ENCODE data around the gene SLC9A1.

Gene SLC9A1

DNA sequence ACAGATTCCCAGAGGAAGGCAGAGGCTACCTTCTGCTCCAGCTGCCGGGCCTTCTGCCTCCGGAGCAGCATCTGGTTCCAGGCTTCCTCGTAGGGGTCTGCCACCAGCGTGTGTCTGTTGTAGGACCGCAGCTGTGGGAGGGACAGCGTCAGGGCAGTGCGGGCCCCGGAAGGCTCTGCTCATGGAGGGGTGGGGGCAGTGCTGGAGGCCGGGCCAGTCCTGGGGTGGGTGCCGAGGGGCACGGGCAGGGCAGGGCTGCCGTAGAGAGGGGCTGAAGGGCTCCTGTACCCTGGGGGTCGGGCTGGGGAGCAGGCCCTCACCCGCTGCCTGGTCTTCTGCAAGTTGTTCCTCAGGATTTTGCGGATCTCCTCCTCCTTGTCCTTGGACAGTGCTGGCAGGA, 53.2 kb downstream of the SLC9A1 start:
- no peak for DNase-seq

DNA sequence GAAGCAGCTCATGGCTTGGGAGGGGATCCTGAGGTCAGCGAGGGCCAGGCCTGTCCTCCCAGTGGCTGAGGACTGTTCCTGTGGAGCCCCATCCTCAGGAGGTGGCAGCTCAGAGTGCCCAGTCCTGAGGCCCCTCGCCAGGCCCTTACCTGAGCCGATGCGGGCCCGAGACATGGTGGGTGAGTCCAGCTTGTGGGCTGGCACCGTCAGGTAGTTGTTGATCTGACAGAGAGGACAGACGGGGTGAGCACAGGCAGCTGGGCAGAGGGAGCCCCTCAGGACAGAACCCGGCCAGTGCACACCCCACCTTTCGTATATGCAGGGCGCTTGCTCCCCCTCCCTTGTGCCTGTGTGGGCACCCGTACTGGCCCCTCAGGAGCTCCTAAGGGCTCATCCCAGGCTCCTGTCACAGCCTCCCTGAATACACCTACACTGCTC, 53.9 kb downstream of the SLC9A1 start:
- DNase-seq, result no peak

DNA sequence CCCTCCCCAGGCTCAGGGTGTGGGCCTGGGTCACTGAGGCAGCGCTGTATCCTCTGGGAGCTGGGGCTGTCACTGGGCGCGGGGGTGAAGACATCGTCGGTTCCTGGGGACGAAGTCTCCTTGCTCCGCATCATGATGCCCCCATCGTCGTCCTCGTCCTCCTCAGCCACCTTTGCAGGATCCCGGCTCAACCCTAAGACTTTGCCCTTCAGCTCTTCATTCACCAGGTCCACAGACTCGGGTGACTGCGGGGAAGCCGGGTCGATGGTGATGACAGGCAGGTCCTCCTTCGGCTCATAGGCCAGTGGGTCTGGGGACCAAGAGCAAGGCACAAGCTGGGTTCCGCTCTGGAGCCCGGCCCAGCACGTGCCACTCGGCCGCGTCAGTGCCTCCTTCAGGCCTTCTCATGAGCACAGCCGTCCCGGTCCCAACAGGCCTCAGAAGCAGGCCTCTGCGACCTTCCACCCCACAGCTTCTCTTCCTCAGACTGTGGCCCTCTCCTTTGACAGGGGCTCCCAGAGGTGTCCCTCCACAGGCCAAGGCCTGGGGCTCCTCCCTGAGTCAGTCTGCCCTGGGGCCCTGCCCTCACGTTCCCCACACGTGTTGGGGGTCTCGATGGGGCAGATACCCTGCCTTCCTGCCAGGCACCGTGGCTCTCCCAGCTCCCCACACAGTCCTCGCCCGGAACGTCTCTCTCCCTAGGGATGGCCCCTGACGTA, 54.4 kb downstream of the SLC9A1 start:
- no peak for DNase-seq

DNA sequence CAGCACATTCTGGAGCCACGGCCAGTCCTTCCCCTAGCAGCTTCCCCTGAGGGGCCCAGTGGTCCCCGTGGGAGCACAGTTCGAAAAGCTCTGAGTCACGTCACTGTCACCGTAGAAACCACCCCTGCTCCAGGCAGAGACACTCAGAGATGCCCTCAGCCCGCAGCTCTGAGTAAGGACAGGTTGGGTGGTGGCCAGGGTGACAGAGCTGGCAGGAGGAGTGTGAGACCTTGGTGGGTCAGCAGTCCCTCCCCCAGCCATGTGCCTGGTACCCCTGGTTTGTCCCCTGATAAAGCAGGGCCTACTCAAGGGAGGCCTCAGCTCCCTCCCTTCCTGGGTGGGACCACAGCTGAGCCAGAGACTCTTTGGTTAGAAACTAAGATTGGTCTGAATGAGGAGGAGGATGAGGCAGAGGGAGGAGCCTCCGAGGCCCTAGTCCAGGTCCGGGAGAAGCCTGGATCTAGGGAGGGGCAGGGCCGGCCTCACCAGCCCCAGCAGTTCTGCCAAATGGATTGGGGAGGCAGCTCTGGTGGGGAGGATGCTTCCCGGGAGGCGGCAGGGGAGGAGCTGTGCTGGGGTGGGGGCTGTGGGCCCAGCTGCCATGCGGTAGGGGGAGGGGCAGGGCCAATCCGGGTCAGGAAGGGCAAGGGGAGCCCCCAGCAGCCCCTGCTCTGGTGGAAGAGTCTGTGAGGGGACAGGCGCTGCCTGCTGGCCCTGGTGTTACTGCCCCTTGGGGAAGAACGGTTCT, 55.2 kb downstream of the SLC9A1 start:
- DNase-seq, result no peak

DNA sequence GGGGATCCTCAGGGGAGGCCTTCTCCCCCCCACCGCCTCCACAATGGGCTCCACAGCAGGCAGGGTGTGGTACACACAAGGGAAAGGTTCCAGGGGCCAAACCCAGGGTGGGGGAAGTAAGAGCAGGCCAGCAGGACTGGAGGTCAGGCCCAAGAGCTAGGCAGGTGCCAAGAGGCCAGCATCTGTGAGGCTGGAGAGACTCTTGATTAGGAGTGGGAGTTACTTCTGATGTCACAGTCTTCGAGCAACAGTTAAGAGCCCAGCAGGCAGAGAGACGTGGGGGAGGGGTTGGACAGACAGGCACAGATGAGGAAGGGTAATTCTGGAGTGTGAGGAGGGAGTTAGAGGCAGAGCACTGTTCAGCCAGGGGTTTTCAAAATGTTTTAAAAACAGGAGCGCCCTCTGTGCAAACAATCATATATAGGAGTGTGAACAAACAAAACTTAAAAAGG, 55.8 kb downstream of the SLC9A1 start:
- DNase-seq, result no peak

DNA sequence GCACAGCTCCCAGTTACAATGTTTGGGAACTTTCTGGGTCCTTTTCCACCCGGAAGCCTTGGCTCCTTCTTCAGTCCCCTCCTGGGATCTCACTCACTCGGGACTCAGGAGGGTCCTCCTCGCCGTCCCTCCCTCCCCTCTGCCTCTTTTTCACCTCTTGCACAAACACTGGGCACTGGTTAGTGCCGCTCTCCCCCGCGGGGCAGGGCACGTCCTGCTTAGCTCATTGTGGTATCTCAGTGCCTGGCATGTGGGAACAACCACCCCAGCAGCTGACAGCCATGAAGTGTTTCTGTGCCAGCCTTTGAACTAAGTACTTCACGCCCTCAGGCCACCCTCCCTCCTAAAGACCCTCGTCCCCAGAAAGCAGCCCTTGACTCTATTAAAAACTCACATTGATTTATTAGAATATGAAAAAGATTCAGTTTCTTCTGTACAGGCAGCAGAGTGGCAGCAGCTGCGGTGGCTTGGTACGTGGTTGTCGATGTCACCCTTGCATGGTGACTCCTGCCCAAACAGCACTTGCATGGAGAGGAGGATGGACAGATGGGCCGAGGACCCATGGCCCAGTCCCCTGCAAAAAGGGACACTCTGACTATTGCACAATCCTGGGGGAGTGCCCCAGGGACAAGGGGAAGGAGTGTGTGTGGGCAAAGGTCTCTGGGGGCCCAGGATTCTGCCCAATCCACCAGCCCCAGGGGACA, 56.3 kb downstream of the SLC9A1 start:
- no peak for DNase-seq

DNA sequence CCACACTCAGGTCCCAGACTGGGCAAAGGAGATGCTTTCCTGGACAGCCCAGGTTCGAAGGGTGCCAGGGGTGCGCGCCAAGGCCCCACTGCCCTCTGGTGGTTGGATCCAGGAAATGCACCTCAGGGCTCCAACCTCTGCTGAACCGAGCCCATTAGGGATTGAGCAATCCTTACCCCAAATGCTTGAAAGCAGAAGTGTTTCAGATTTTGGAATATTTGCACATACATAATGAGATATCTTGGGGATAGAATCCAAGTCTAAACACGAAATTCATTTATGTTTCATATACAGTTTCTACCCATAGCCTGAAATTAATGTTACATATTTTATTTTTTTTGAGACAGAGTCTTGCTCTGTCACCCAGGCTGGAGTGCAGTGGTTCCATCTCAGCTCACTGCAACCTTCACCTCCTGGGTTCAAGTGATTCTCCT, 57.4 kb downstream of the SLC9A1 start:
- peak; percentile 32 for DNase-seq

DNA sequence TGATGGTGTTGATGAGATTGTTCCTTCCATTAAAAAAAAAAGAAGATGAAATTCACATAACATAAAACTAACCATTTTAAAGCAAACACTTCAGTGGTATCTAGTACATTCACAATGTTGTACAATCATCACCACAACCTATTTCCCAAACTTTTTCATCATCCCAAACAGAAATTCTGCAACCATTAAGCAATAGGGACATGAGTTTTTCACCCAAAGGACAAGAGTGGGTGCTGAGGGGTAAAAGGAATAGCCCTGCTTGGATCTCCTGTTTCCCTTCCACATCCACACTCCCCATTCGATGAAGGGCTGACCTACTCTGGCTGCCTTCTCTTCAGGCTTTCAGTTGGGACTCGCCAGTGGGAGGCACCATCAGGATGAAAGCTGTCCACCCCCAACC, 59.3 kb downstream of the SLC9A1 start:
- no peak for DNase-seq

DNA sequence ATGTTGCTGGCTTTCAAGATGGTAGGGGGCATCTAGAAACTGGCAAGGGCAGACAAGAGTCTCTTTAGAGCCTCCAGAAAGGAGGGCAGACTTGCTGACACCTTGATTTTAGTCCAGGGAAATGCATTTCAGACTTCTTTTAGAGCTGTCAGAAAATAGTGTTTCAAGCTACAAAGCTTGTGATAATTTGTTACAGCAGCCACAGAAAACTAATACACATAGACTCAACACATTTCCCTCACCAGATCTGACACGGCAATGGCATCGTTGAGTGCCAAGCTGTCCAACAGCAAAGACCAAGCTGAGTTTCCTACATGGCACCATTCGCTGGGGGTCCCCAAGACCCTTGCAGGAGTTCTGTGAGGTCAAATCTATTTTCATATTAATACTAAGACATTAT, 62.0 kb downstream of the SLC9A1 start:
- no peak for DNase-seq

DNA sequence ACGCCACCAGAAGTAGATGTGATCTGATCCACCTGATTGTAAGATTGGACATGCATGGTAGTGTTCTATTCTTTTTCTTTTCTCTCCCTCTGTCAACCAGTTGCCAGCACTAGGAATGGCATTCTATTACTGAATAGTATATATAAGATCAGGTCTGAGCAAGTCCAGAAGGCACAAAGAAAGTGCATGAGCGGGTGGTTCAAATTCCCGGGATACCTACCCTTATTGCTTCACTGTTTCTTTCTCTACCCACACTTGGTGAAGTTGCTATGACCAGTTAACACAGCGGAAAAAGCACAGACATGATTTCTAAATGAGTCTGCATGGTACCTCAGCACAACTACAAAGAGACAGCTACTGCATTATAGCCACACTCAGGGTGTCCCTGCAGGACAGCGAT, 64.0 kb downstream of the SLC9A1 start:
- DNase-seq, result no peak

DNA sequence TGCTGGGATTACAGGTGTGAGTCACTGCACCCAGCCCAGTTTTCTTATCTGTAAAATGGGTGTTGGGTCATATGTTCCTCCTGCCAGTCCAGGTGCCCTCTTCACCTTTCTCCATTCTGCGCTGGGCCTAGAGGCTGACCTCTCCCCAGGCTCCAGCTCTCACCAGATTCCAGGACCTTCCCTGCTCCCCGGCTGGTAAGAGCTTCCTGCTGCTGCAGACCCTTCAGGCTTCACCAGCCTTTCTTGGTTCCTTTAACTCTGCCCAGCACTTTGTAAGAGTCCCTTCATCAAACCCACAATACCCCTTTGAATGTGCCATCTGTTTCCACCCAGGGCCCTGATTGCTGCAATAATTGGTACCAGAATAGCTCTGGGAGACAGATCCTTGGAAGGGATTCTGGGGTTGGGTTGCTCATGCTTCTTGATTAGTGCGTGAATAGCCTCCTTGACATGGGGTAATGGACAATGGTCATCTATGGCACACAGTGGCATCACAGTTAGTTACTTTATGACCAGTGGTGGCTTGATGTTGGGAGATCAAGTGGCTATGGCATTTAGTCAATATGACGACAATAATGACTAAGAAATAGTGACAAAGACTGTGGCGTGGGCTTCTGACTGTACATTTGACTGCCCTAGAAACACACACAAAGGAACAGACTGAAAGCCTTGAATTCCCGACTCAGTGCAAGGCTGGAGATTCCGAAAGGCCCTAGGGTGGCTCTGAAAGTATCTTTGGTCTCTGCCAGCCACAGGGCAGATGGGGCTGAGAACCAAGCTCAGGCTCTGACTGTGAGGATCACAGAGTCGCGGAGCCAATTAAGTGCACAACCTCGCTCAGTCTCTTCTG, 67.3 kb downstream of the SLC9A1 start:
- DNase-seq, result no peak

DNA sequence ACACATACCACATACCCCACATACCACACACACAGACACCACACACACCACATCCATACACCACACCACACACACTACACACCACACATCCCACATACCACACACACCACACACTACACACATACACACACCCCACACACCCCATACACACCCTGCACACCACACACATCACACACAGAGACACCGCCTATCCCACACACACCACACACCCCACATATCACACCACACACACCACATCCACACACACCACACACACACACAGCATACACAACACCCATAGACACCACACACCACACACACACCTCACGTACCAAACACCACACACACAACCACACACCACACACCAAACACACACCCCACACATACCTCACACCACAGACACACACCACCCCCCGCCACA, 68.3 kb downstream of the SLC9A1 start:
- no peak for DNase-seq

DNA sequence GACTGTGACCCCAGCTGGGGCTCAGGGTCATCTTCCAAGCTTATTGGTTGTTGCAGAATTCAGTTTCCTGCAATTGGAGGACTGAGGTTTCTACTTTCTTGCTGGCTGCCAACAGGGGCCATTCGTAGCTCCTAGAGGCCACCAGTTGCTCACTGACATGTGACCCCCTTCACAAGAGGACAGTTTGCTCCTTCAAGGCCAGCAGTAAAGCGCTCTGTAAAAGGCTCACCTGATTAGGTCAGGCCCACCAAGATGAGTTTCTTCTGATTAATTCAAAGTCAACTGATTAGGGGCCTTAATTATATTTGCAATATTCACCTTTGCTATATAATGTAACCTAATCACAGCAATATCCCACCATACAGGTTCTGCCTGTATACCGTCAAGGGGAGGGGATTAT, 68.9 kb downstream of the SLC9A1 start:
- DNase-seq, result no peak

DNA sequence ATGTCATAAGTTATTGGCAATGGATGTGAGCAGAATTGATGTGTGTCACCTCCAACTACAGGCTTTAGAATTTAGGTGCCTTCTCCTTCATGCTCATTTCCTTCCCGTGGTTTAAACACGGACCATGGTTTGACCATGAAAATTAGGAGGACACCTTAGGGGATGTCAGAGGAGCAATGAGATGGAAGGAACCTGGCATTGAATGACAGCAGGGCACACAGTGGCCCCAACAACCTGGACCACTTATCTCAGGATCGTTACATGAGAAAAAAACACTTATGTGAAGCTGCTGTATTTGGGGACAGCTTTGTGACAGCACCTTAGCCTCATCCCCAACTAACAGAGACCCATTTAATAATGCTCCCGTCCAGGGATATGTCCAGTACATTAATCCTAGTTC, 70.8 kb downstream of the SLC9A1 start:
- DNase-seq, result no peak

DNA sequence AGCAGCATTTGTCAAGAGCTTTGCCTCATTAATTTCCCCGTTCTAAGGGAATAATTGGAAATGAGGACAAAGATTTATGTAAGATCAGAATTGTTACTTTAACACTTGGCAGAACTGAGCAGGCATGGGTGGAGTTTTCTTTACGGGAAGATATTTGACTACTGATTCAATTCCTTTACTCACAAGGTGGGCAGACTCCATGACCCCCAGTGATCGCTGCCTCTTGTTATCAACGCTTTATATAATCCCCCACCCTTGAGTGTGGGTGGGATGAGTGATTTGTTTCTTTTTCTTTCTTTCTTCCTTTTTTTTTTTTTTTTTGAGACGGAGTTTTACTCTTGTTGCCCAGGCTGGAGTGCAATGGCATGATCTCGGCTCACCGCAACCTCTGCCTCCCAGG, 77.0 kb downstream of the SLC9A1 start:
- no peak for DNase-seq

DNA sequence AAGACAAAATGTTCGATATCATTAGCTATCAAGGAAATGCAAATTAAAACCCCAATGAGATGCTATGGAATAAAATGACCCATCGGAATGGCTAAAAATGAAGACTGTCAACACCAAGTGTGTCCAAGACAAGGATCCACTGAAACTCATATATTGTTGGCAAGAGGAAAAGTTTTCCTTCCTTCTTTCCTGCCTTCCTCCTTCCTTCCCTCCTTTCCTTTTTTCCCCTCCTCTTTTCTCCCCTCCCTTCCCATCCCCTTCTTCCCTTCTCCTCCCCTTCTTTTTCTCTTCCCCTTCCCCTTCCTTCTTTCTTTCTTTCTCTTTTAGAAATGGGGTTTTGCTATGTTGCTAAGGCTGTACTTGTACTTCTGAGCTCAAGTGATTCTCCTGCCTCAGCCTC, 78.1 kb downstream of the SLC9A1 start:
- DNase-seq, result no peak

DNA sequence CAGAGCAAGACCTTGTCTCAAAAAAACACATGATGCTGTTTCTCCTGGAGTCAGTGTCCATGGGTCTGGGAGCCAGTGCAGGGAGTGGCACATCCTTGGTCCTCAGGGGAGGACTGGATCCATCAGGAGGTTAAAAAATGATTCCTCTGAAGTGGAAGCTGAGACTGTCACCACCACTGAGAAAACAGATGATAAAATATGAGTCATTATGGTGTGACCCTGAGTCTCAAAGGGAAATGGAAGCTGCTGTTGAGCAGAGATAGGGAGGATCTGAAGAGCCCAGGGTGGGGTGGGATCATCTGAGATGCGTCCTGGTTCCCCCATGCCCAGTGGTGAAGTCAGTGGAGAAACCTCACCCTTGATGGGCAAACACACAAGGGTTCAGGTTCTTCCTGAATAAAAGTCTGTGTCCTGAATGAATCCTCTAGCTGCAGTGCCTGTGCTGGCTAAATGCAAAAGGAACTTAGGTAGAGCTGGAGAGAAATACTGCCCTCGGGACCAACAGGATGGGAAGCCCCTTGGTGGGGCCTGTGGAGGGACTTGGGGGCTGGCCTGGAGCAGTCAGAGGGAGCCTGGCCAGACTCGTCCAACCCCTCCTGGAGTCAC, 80.6 kb downstream of the SLC9A1 start:
- no peak for DNase-seq

DNA sequence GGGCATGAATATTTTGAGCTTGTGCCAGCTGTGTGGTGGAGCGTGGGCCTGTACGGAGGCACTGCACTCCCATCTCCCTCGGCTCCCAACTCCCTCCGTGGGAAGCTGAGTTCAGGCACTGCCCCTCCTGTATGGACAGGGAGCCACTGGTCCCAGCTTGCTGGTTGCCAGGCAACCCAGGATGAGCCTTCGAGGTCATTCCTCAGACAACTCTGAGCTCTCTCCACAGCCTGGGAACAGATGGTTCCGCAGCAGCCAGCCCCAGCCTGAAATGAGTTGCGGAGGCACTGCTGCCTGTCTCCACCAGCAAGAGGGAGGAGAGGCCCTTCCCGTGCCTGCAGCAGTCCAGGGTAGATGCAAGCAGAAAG, 83.9 kb downstream of the SLC9A1 start:
- no peak for DNase-seq

DNA sequence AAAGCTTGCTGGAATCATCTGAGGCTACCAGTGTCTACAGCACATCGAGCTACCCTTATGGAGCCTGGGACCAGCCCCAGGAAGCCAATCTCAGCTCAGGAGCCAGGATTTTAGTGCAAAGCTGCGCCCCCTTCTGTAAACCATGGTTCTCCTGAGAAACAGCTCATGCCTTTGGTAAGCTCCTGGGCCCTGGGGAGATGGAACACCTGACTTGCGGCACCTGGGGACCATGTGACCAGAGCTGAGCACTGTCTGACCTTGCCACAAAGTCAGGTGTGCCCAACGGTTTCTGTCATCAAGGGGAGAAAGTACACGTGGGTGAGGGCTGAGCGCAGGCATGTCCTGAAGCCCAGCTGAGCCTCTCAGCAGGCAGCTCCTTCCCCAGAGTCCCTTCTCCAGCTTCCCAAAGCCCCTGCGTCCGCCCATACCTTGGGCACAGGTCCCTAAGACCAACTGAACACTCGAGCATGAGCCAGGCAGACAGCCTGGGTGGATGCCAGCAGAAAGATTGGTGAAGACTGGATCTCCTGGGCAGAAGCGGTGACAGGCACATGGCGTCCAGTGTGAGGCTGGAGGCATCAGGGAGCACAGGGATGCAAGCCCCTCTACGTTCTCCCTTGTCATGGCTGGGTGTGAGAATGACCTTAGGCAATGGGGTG, 84.4 kb downstream of the SLC9A1 start:
- DNase-seq, result no peak

DNA sequence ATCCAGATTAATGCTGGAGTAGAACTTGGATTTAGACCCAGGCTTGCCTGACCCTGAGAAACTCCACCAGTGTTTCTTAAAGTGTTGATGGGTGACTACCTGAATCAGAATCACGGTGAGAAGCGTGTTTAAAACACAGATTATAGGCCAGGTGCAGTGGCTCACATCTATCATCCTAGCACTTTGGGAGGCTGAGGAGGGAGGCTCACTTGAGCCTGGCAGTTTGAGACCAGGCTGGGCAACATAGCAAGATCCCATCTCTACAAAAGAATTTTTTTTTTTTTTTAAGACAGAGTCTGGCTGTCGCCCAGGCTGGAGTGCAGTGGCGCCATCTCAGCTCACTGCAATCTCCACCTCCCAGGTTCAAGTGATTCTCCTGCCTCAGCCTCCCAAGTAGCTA, 86.0 kb downstream of the SLC9A1 start:
- DNase-seq, result no peak

DNA sequence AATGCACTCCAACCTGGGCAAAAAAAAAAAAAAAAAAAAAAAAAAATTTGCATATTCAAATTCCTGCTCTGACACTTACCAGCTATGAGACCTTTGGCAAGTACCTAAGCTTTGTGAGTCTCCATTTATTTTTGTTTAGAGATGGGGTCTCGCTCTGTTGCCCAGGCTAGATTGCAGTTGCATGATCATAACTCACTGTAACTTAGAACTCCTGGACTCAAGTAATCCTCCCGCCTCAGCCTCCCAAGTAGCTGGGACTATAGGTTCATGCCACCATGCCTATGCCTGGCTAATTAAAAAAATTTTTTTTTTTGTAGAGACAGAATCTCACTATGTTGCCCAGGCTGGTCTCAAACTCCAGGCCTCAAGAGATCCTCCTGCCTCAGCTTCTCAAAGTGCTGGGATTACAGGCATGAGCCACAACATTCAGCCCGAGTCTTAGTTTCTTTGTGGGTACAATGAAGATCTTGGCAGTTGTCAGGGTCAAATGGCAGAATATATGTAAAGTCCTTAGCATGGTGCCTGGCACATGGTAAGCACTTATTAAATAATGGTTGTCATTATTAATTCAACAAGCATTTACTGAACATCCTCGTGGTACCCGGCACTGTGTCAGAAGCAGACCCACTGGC, 88.8 kb downstream of the SLC9A1 start:
- DNase-seq, result no peak

DNA sequence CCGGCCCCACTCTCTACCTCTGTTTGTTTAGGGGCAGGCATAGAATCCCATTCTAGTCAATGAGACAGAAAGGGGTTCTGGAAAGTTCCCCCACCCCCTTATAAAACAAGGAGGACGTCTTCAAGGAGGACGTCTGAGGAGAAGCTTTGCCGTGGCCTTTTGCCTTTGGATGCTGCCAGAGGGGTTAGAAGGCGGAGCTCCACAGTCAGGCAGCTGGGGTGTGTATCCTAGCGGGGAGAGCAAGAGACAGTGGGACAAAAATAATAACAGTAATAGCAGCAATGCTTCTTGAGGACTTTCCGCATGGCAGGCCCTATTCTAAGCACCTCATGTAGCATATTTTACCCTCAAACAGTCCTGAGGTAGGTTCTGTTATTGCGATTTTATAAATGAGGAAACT, 94.0 kb downstream of the SLC9A1 start:
- no peak for DNase-seq

Measured in NCI-H1048 (cell line).